Measurements from ENCODE around the gene ZNF740. TPM values are rescaled to one million over a fixed set of nuclear protein-coding genes. Genes with fewer than 3 reads are reported as not detected.
A peak's percentile ranks its signal among the peaks of the same experiment; 100 is the strongest.
"Not testable (repeated sequence)": the region's sequence is repeated elsewhere in the genome, so short reads cannot be mapped to it uniquely, and the experiment has no call there.

Gene ZNF740, protein sequence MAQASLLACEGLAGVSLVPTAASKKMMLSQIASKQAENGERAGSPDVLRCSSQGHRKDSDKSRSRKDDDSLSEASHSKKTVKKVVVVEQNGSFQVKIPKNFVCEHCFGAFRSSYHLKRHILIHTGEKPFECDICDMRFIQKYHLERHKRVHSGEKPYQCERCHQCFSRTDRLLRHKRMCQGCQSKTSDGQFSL
- 18.1 TPM for total RNA-seq

DNA sequence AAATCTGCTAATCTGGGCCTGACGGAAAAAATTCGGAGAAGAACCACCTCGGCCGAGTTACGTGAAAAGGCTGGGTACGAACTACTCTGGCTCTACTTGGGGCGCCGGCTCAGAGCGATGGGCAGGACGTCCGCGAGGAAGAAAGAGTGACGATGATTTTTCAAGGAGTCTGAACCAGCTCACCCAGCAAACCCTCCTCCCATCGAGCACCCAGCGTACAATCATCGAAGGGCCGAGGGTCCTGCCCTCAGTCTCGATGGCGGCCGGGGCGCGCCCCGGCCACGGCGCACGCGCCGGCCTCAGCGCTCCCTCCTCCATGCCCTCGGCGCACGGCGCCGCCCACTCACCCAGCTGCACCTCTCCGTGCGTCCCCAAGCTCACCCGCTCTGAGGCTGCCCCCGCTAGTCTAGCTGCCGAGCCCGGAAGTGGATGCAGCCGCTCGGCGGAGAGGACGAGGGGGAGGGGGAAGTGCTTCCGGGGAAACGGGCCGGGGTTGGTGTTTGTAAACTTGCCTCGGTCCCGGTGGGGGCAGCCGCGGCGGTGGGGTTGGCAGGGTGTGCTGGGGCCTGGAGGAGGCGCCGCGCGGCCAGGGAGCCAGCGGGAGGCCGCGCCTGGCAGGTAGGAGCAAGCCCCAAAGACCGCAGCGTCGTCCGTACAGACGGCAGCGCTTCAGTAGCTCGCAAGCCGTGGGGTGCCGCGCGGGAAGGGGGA, at the start of gene ZNF740, which contains the start of gene CSAD:
Gene ZNF740 (plus strand): TSS at position 503 of the 711 bp plus-strand sequence. CDS start 1,262 bp downstream, outside the sequence.
Gene CSAD (minus strand): TSS at position 706 of the 711 bp plus-strand sequence. CDS start 7,455 bp downstream, outside the sequence.
- DNase-seq, result peak; percentile 97

DNA sequence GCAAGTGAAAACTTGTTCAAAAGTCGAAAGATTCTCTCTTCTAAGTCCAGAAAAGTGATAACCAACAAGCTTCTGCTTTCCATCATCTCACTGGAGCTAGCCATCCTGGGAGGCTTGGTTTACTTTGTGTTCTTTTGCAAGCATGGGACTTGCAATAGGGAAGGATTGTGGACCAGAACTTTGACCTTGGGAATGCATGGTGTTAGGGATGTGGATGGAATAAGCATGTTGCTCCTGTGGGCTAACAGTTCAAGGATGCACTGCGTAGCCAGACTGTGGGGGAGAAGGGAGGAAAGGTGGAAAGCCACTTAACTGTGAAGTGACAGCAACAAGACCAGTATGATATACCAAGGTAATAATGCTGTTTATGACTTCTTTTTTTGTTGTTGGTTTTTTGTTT, 48.7 kb upstream of the ZNF740 start:
- DNase-seq, result no peak

DNA sequence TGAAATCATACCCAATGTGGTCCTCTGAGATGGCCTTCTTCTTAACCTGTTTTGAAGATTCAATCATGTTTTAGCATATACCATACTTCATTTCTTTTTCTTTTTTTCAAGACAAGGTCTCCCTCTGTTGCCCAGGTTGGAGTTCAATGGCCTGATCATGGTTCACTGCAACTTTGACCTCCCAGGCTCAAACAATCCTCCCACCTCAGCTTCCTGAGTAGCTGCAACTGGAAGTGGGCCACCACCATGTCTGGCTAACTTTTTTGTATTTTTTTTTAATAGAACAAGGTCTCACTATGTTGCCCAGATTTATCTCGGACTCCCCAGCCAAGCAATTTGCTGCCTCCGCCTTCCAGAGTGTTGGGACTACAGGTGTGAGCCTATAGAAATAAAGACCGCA, 46.8 kb upstream of the ZNF740 start:
- no peak for DNase-seq

DNA sequence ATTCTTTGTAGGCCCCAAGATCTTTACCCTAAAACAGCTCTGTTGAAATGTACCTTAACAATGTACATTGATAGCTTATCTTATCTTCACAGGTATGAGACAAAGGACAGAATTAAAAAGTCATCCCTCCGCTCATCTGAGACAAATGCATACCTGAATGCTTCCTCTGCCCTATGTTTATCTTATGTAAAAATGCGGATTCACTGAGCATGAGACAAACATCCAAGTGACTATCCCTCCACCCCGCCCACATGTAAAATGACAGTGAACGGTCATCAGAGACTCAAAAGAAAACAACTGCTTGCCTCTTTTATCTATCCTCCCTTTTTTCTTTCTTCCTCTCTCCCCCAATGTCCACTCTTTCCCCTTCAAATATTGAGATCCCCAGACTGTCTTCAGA, 37.2 kb upstream of the ZNF740 start:
- DNase-seq, result no peak

DNA sequence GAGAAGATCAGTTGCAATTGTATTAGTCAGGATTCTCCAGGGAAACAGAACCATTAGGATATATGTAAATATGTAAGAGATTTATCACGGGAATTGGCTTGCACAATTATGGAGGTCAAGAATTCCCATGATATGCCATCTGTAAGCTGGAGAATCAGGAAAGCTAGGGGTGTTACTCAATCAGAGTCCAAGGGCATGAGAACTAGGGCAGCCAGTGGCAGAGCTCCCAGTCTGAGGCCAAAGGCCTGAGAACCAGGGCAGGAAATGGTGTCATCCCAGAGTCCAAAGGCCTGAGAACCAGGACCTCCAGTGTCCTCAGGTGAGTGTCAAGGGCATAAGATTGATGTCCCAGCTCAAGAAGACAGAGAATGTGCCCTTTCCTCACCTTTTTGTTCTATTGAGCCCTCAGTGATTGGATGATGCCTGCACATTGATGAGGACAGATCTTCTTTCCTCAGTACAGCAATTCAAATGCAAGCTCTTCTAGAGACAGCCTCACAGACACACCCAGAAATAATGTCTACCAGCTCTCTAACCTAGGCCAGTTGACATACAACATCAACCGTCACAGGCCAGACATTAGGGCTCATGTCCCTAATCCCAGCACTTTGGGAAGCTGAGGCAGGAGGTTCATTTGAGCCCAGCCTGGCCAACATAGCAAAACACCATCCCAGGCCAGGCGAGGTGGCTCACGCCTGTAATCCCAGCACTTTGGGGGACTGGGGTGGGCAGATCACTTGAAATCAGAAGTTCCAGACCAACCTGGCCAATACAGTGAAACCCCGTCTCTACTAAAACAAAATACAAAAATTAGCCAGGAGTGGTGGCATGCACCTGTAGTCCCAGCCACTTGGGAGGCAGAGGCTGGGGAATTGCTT, 34.9 kb upstream of the ZNF740 start:
- no peak for DNase-seq

DNA sequence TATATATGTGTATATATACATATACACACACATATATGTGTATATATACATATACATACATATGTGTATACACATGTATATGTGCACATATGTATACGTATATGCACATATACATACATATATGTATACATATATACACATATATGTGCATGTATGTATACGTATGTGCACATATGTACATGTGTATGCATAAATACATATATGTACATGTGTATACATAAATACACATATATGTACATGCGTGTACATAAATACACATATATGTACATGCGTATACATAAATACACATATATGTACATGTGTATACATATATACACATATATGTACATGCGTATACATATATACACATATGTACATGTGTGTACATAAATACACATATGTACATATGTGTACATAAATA, 33.3 kb upstream of the ZNF740 start:
- DNase-seq, result no peak

DNA sequence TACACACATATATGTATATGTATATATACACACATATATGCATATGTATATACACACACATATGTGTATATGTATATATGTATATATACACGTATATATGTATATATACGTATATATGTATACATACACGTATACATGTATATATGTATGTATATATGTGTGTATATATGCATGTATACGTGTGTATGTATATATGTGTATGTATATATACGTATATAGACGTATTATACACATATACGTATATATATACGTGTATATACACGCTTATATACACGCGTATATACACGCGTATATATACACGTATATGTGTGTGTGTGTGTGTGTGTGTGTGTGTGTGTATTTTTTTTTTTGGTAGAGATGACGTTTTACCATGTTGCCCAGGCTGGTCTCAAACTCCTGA, 32.9 kb upstream of the ZNF740 start:
- DNase-seq, result no peak

DNA sequence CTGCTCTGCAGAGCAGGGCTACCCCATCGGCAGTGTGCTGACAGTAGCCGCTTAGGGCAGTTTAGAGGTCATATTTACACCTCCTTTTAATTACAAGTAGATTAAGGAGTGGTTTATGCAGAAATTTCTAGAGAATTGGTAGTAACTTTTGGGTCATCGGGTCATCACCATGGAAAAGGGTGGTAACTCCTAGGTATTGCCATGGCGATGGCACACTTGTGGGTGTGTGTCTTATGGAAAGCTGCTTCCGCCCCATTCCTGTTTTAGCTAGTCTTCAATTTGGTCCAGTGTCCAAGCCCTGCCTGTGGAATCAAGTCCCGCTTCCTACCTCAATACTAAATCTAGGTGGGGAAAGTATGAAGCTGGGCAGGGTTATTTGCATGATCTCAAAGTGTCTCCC, 29.5 kb upstream of the ZNF740 start:
- no peak for DNase-seq

DNA sequence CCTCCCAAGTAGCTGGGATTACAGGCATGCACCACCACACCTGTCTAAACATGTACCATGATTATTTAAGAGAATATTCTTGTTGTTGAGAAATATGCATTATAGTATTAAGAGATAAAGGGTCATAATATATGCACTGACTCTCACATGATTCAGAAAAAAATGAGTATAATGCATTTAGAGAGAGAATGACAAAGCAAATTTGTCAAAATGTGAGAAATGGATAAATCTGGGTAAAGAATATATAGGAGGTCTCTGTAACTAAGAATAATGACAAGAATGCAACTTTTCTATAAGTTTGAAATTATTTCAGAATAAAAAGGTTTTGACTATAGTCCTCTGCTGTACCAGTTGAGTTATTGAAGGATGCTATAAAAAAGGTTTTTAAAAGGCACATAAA, 28.1 kb upstream of the ZNF740 start:
- no peak for DNase-seq

DNA sequence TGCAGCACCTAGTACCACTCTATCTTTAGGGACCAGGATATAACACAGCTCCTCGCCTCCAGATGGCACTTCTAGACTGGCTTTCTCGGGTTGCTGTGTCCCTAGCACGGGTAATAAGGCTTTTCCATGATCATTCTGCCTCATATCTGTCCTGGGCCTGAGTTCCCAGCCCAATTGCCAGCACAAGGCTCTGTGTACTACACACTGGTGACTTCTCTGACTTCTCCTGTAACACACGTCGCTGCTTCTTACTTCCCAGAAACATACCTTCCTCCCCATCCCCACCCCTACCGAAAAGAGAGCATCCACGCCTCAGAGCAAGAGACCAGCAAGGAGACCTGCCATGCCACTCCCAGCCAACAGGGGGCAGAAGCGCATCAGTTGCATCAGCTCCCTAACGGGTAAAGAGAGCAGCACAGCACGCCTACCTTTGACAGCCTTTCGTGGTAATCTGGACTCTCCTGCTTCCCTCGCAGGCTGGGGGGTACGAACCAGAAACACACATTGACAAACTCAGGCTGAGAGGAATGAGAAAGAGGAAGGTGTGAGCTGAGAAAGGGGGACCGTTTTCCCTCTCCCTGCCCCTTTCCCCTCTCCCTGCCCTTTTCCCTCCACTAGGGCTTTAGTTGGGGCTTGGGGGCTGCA, 21.2 kb upstream of the ZNF740 start:
- DNase-seq, result peak; percentile 30

DNA sequence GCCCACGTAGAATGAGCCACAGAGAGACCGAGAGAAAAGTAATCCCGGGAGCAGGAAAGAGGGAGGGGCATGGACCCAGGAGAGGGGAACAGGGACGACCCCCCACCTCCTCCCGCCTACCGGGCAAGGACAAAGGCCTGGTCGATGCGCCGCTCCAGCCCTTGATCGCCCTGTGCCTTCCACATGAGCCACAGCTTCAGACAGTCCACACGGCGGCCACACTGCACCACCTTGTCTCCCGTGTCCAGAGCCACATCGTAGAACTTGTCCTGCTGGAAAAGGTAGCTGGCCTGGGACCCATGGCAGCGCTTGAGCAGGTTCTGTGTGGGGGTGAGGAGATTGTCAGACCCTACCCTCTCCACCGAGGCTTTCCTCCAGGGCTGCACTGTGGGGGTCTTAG, 20.5 kb upstream of the ZNF740 start:
- DNase-seq, result no peak

DNA sequence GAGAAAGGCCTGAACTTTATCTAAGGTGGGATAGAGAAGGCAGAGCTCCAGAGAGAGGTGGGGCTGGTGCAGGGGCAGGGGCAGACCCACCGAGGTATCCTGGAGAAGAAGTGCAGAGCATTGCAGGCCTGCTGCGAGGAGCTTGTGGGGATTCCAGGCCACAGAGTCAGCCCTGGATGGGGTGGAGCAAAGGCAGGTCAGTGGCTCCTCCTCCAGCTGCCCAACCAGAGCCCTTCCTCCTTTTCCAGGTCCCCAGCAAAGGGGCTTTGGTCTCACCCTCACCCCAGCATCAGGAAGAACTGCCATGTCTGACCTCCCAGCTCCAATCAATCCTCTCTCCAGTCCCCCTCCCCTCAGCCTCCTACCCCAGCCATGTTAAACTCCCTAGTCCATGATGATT, 19.8 kb upstream of the ZNF740 start:
- DNase-seq, result no peak

DNA sequence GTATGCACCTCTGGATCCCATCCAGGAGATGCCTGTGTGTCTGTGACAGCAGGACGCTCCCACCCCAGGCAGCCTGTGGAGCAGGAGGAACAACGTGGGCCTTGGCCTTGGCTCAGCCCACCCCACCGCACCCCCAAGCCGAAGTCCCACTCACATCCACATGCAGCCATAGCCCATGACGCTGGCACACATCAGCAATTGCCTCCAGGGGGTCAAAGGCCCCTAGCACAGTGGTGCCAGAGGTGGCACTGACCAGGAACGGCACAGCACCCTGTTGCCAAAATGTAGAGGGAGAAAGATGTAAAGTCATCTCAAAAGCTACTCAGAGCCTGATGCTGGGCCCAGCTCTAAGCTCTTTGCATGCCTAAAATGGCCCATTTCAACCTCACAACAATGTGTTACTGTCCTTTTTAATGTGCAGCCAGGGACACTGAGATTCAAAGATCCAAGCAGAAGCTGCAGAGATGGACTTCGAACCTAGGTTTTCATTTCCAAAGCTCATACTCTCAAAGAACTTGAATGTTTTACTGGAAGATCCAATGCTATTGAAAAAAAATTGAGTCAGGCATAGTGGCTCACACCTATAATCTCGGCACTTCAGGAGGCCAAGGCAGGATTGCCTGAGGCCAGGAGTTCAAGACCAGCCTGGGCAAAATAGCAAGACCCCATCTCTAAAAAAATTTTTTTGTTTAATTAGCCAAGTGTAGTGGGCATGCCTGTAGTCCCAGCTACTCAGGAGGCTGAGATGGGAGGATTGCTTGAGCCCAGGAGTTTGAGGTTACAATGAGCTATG, 19.2 kb upstream of the ZNF740 start:
- no peak for DNase-seq

DNA sequence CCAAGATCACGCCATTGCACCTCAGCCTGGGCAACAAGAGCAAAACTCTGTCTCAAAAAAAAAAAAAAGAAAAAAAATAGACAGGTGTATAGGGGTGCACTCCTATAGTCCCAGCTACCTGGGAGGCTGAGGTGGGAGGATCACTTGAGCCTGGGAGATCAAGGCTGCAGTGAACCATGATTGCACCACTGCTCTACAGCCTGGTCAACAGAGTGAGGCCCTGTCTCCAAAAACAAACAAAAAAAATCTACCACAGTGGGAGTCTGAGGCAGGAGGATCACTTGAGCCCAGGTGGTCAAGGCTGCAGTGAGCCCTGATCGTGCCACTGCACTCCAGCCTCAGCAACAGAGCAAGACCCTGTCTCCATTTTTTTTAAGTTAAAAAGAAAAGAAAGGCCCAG, 17.5 kb upstream of the ZNF740 start:
- not testable (repeated sequence) for DNase-seq

DNA sequence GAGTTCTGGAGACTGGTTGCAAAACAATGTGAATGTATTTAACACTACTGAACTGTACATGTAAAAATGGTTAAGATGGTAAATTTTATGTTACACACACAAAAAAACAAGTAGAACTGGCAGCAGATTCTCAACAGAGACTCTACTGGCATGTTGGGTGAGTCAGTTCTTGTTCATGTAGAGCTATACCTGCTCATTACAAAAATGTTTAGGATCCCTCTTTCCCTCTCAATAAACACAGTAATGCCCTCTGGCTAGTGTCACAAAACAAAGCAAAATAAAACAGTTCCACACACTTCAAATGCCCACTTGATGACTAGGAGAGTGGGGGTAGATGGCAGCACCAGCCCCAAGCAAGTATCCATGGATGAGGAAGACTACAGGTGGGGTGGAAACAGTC, 13.7 kb upstream of the ZNF740 start:
- DNase-seq, result no peak

DNA sequence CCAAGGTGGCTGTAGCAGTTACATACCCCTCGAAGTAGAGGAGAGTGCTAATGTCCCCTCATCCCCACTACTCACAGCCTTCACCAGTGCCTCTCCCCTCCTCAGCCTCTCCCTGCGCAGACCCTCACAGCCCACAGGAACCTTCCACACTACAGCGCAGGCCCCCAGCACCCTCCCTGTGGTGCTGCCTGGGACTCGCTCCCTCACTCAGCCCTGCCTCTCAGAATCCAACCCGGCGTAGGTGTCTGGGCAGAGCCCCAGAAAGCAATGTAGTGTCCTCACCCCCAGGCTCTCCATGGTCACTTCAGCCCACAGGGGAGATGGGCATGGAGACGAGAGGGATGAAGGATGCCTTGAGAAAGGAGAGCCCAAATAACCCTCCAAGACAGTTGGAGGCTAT, 10.9 kb upstream of the ZNF740 start:
- DNase-seq, result no peak

DNA sequence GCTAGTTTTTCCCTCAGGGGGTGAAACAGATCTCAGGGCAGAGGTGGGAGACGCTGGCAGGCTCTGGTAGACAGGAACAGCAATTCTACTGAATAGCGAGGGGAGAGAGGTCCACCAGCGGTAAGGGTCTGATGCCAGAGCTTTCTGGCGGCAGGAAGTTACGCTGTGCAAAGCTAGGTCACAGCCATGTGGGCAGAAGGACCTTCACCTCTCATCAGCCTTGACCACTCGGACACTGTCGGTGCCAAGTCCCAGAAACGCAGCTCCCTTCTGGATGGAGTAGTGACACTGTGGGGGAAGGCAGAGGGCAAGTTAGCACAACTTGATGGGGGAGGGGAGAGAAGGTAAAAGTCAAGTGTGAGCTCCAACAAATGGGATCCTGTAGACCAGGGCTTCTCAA, 10.3 kb upstream of the ZNF740 start:
- no peak for DNase-seq

DNA sequence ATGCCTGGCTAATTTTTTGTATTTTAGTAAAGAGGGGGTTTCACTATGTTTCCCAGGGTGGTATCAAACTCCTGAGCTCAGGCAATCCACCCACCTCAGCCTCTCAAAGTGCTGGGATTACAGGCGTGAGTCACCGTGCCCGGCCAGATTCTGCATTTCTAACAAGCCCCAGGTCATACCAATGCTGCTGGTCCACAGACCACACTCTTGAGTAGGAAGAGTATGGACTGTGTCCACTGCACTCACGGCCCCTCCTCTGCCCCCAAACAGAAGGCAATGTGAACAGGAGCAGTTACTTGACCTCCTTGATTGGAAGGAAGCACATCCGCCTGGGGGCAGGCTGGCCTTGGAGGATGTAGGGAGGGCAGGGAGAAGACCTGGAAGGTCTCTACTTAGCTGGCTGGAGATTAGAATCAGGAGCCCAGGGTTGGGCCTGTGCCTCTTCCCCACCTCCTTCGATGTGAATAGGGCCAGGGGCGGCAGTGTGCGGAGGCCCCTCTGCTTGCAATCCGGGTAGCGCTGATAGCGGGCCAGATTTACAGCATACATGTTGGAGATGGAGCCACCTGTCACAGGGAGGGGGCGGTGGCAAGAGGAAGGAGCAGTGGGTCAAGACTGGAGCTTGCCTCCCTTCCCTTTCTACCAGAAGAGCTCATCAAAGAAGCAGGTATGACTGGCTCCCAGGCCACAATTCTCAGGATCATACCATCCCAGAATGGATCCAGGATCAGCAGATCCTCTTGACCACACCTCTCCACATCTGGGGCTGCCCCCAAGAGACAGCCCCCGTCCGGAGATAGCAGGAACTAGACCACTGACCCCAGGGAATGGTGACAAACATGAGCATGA, 9.4 kb upstream of the ZNF740 start:
- DNase-seq, result no peak

DNA sequence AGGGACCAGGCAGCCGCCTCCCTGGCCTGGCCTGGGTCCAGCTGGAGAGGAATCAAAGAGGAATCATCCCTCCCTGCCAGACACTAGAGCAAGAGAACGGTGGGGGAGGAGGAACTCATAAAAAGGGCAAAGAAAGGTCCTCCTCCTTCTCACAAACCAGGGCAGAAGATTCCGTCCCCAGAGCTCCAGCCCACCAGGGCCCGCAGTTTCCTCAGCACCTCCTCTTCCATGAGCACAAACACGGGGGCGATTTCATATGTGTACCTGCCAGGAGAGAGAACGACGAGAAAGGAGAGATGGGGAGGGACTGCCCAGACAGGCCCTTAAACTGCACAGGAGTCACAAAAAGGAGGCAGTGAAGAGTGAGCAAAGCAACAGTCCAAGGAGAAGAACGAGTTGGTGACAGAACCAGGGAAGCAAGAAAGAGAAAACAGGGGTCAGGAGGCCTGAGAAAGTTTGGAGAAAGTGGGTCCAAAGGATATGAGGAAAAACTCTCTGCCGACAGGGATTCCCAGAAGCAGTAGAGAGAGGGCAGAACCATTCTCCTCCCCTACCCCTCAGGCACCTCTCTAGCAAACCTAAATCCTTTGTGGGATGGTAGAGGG, 8.7 kb upstream of the ZNF740 start:
- no peak for DNase-seq

DNA sequence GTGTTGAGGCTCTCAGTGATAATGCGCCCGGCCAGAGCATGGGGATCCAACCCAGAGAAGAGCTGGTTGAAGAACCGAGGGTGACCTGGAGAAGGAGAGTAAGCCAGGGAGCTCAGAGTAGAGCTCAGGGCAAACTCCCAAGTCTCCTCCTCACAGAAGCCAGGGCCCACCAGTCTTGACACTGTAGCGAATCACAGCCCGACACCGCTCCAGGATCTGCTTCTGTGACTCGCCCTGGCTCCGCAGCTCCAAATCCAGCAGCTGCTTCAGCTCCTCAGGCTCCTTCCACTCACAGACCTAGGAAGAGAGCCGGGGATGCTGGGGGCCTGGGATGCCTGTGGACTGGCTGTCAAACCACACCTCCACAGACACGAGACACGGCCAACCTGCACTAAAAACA, 8.2 kb upstream of the ZNF740 start:
- no peak for DNase-seq
